Tibial nerve (tissue), 4 donors: ENCODE data around the gene CYP4F11. TPM values are rescaled to one million over a fixed set of nuclear protein-coding genes. Genes with fewer than 3 reads are reported as not detected.
"Not testable (repeated sequence)": the region's sequence is repeated elsewhere in the genome, so short reads cannot be mapped to it uniquely, and the experiment has no call there.

Experiments
- DNase-seq, 2 donors: peaks; one replicate each; pipeline ENCODE4 v3.0.0-alpha.2; 2019; ENCODE audit warnings: low spot score in 2 of 2
- H3K27ac ChIP-seq, 4 donors: fragments of 200-600 bp; sonication (generic) in 3 of 4; one replicate each; pipeline ENCODE4 v1.5.1; 2017 to 2019; ENCODE audit warnings: mild to moderate bottlenecking in 1 of 4
- H3K27me3 ChIP-seq, 2 donors: fragments of 200-600 bp; sonication (generic) in 1 of 2; one replicate each; pipeline versions ENCODE4 v1.5.1 to v1.6.0; 2017 to 2019
- H3K36me3 ChIP-seq, 3 donors: fragments of 200-600 bp; sonication (generic); one replicate each; pipeline ENCODE4 v1.5.1; 2018 to 2019
- H3K4me1 ChIP-seq, 4 donors: fragments of 200-600 bp; sonication (generic) in 3 of 4; one replicate each; pipeline ENCODE4 v1.5.1; 2017 to 2019
- H3K4me3 ChIP-seq, 4 donors: fragments of 200-600 bp; sonication (generic) in 3 of 4; one replicate each; pipeline ENCODE4 v1.5.1; 2017 to 2019; ENCODE audit warnings: mild to moderate bottlenecking in 1 of 4, moderate library complexity in 1 of 4
- H3K9me3 ChIP-seq, 4 donors: fragments of 200-600 bp; sonication (generic) in 3 of 4; one replicate each; pipeline ENCODE4 v1.5.1; 2017 to 2019
- CTCF ChIP-seq, 5 experiments: fragments of 200-600 bp in 3 of 5; fragments of 450-650 bp in 2 of 5; sonication (generic) in 3 of 5; IDR thresholded peaks; one replicate each; pipeline ENCODE4 v1.5.1; 2016 to 2019; ENCODE audit warnings: antibody characterized with exemption in 5 of 5, mild to moderate bottlenecking in 3 of 5, moderate library complexity in 2 of 5
- EP300 ChIP-seq, 2 donors: sonication (generic); formaldehyde crosslinking; IDR thresholded peaks; one replicate each; pipeline ENCODE4 v1.6.1; 2017; ENCODE audit warnings: antibody characterized with exemption in 2 of 2, mild to moderate bottlenecking in 1 of 2
- POLR2A ChIP-seq, 2 donors: fragments of 450-650 bp; IDR thresholded peaks; one replicate each; pipeline ENCODE4 v1.6.1; 2017; ENCODE audit warnings: antibody characterized with exemption in 2 of 2, mild to moderate bottlenecking in 2 of 2, moderate library complexity in 2 of 2
- WGBS, 2 donors: methylation state at CpG; one replicate each; pipeline ENCODE4 v1.1.5; 2018; 5-methylcytosine and 5-hydroxymethylcytosine counted together
- total RNA-seq, 4 donors: library from RNA; depleted of rRNA; stranded (reverse); fragments of >200 nt; gene quantifications; one replicate each; pipeline ENCODE4 v1.1.0, GENCODE V29; 2016

Gene CYP4F11
- total RNA-seq, 4 donors from 2014 or later = 2.5 to 3.3 (median 3.1) TPM; not detected in 1

GRCh38 chr19:15935167-15935702 lies 906 bp upstream of the CYP4F11 start:
- H3K4me1 ChIP-seq = peaks cover 0 to 20% (median 0%) of the 10 kb centered on the region in 4 donors
- H3K27ac ChIP-seq = peak overlapping the region in 2 of 4 donors; percentile 82 to 87
- WGBS, 2 donors = 42 to 58% methylated on average over 3 of the region's 3 CpGs
- H3K4me3 ChIP-seq = no peak overlapping the region
- no peak for DNase-seq
- TF ChIP-seq POLR2A (IDR thresholded peaks at IDR 0.05) (no peak), EP300 (IDR thresholded peaks at IDR 0.05) (no peak), CTCF (IDR thresholded peaks at IDR 0.05) (no peak)
- H3K9me3 ChIP-seq = peaks cover 0 to 5% (median 0%) of the 10 kb centered on the region in 4 donors
- H3K36me3 ChIP-seq = no peaks in the 10 kb centered on the region
- peaks cover 0 to 7% of the 10 kb centered on the region in 2 donors for H3K27me3 ChIP-seq

- peak overlapping the region in 1 of 4 donors; percentile 34 for H3K4me3 ChIP-seq
- H3K27me3 ChIP-seq = peaks cover 0 to 12% of the 10 kb centered on the region in 2 donors
- H3K9me3 ChIP-seq, DNase-seq, H3K36me3 ChIP-seq: not testable (repeated sequence)
- peaks cover 0 to 20% (median 0%) of the 10 kb centered on the region in 4 donors for H3K4me1 ChIP-seq
- H3K27ac ChIP-seq = peak overlapping the region in 3 of 4 donors; percentile 32 to 87 (median 82)
- 27 to 40% methylated on average over 12 of the region's 12 CpGs for WGBS, 2 donors
These were observed 483 bp downstream of the CYP4F11 start for GRCh38 chr19:15933761-15934331.

GRCh38 chr19:15928321-15928720 lies 6.0 kb downstream of the CYP4F11 start:
- TF ChIP-seq CTCF (IDR thresholded peaks at IDR 0.05) = no peak
- TF ChIP-seq EP300 (IDR thresholded peaks at IDR 0.05) = no peak
- TF ChIP-seq POLR2A (IDR thresholded peaks at IDR 0.05) = no peak
- Histone ChIP-seq H3K9me3 (no peaks in the 10 kb centered on the region), H3K27me3 (peaks cover 0 to 9% of the 10 kb centered on the region in 2 donors), H3K4me1 (no peaks in the 10 kb centered on the region), H3K4me3 (no peak overlapping the region), H3K27ac (no peak overlapping the region), H3K36me3 (peaks cover 0 to 16% (median 0%) of the 10 kb centered on the region in 3 donors)
- WGBS, 2 donors = 80 to 84% methylated on average over 3 of the region's 3 CpGs
- no peak for DNase-seq

GRCh38 chr19:15926484-15926883 lies 7.8 kb downstream of the CYP4F11 start:
- H3K27ac ChIP-seq = no peak overlapping the region
- TF ChIP-seq POLR2A (IDR thresholded peaks at IDR 0.05) (no peak), EP300 (IDR thresholded peaks at IDR 0.05) (no peak), CTCF (IDR thresholded peaks at IDR 0.05) (no peak)
- 0% methylated on average over 1 of the region's 1 CpG for WGBS, 2 donors
- H3K4me3 ChIP-seq = no peak overlapping the region
- no peak for DNase-seq
- peaks cover 0 to 9% of the 10 kb centered on the region in 2 donors for H3K27me3 ChIP-seq
- H3K4me1 ChIP-seq = no peaks in the 10 kb centered on the region
- H3K36me3 ChIP-seq = peaks cover 0 to 21% (median 0%) of the 10 kb centered on the region in 3 donors
- H3K9me3 ChIP-seq = no peaks in the 10 kb centered on the region

GRCh38 chr19:15923702-15924101 lies 10.6 kb downstream of the CYP4F11 start:
- 80 to 85% methylated on average over 8 of the region's 8 CpGs for WGBS, 2 donors
- DNase-seq = no peak
- H3K9me3 ChIP-seq = no peaks in the 10 kb centered on the region
- H3K4me1 ChIP-seq = no peaks in the 10 kb centered on the region
- H3K27me3 ChIP-seq = no peaks in the 10 kb centered on the region
- H3K36me3 ChIP-seq = peaks cover 0 to 21% (median 0%) of the 10 kb centered on the region in 3 donors
- TF ChIP-seq CTCF (IDR thresholded peaks at IDR 0.05) (no peak), POLR2A (IDR thresholded peaks at IDR 0.05) (no peak), EP300 (IDR thresholded peaks at IDR 0.05) (no peak)
- H3K27ac ChIP-seq = no peak overlapping the region
- no peak overlapping the region for H3K4me3 ChIP-seq
